SK-N-SH treated with all-trans-retinoic acid at 6 μM for 48 hours (cell line): ENCODE results near the gene PABPC1L.

Experiments used
- CREB5 ChIP-seq: fragments of 250-450 bp; sonication (Bioruptor Pico); IDR thresholded peaks from 2 replicates; pipeline ENCODE4 v1.5.1; 2020; ENCODE audit warnings: low read depth, mild to moderate bottlenecking, moderate library complexity
- PATZ1 ChIP-seq: fragments of 250-450 bp; sonication (Bioruptor Pico); IDR thresholded peaks from 2 replicates; pipeline ENCODE4 v1.8.0; 2020; ENCODE audit warnings: mild to moderate bottlenecking, moderate library complexity, borderline replicate concordance
- RARB ChIP-seq: fragments of 250-450 bp; sonication (Bioruptor Pico); IDR thresholded peaks from 2 replicates; pipeline ENCODE4 v1.8.0; 2021; ENCODE audit warnings: mild to moderate bottlenecking, moderate library complexity

GRCh38 chr20:44869471-44869870 lies 40.4 kb upstream of the PABPC1L start:
- TF ChIP-seq CREB5: no peak
- TF ChIP-seq PATZ1 (CRISPR knock-in tag): no peak
- TF ChIP-seq RARB (CRISPR knock-in tag): no peak
